MCF 10A (cell line): ENCODE measurements around the gene SLC6A18. TPM values are rescaled to one million over a fixed set of nuclear protein-coding genes. Genes with fewer than 3 reads are reported as not detected.
A peak's percentile ranks its signal among the peaks of the same experiment; 100 is the strongest.
"Not testable (repeated sequence)": the region's sequence is repeated elsewhere in the genome, so short reads cannot be mapped to it uniquely, and the experiment has no call there.

Experiments used
- BruUV-seq: library from RNA; stranded (reverse); fragments of 400-500 nt; replicated peaks from 2 replicates; lab custom pipeline; 2021; lab: Mats Ljungman, UMichigan
- CTCF ChIA-PET: fragments of 300-600 bp; sonication (Branson Sonifier 250); formaldehyde crosslinking; extraction: SDS; loops from one replicate; lab custom pipeline; 2021; ENCODE audit warnings: antibody characterized with exemption, inconsistent platforms; lab: Yijun Ruan, JAX
- POLR2A ChIA-PET: fragments of 300-600, 350-650 bp; sonication (Branson Sonifier 250); formaldehyde crosslinking; extraction: SDS; loops from one replicate; lab custom pipeline; 2020; ENCODE audit warnings: antibody characterized with exemption, inconsistent platforms; lab: Yijun Ruan, JAX
- DNase-seq: peaks from one replicate; pipeline ENCODE4 v3.0.0-alpha.2; 2018; ENCODE audit not compliant: unreplicated experiment
- H3K27ac Mint-ChIP-seq: one replicate; pipeline ENCODE4 v1.8.0; 2022; ENCODE audit warnings: mild to moderate bottlenecking, low read depth, mixed read lengths; ENCODE audit not compliant: unreplicated experiment
- H3K27me3 Mint-ChIP-seq: one replicate; pipeline ENCODE4 v1.8.0; 2022; ENCODE audit warnings: mixed read lengths; ENCODE audit not compliant: insufficient read depth, unreplicated experiment
- H3K36me3 Mint-ChIP-seq: one replicate; pipeline ENCODE4 v1.8.0; 2022; ENCODE audit warnings: mild to moderate bottlenecking, moderate library complexity, mixed read lengths; ENCODE audit not compliant: insufficient read depth, unreplicated experiment
- H3K4me1 Mint-ChIP-seq: one replicate; pipeline ENCODE4 v1.8.0; 2022; ENCODE audit warnings: mixed read lengths; ENCODE audit not compliant: insufficient read depth, unreplicated experiment
- H3K4me3 Mint-ChIP-seq: one replicate; pipeline ENCODE4 v1.8.0; 2022; ENCODE audit warnings: mild to moderate bottlenecking, moderate library complexity, mixed read lengths; ENCODE audit not compliant: unreplicated experiment
- H3K9me3 Mint-ChIP-seq: one replicate; pipeline ENCODE4 v1.8.0; 2022; ENCODE audit warnings: mixed read lengths; ENCODE audit not compliant: unreplicated experiment
- CTCF ChIP-seq: fragments of 200-600 bp; IDR thresholded peaks from one replicate; pipeline ENCODE4 v1.8.0; 2022; ENCODE audit warnings: antibody characterized with exemption, mild to moderate bottlenecking; ENCODE audit not compliant: unreplicated experiment
- intact Hi-C: fragments of 100-400 bp; cut with micrococcal nuclease; formaldehyde crosslinking; loops from 2 replicates; pipeline ENCODE4 v1.14.1; 2022
- total RNA-seq: library from RNA; stranded (reverse); gene quantifications from 2 replicates; pipeline ENCODE4 v1.2.3, GENCODE V29; 2022

Gene SLC6A18
- total RNA-seq, 1 experiment from 2014 or later = not detected

GRCh38 chr5:1281038-1281882 lies 56.1 kb downstream of the SLC6A18 start:
- intact Hi-C loops = no loop called here
- CTCF ChIA-PET = interaction anchor here (0.6 to 0.9 kb wide), 2 partner anchors 37 to 73 kb away, joined by 3 to 5 read pairs; no protein-coding TSS in a partner anchor
- no peak for TF ChIP-seq CTCF

DNA sequence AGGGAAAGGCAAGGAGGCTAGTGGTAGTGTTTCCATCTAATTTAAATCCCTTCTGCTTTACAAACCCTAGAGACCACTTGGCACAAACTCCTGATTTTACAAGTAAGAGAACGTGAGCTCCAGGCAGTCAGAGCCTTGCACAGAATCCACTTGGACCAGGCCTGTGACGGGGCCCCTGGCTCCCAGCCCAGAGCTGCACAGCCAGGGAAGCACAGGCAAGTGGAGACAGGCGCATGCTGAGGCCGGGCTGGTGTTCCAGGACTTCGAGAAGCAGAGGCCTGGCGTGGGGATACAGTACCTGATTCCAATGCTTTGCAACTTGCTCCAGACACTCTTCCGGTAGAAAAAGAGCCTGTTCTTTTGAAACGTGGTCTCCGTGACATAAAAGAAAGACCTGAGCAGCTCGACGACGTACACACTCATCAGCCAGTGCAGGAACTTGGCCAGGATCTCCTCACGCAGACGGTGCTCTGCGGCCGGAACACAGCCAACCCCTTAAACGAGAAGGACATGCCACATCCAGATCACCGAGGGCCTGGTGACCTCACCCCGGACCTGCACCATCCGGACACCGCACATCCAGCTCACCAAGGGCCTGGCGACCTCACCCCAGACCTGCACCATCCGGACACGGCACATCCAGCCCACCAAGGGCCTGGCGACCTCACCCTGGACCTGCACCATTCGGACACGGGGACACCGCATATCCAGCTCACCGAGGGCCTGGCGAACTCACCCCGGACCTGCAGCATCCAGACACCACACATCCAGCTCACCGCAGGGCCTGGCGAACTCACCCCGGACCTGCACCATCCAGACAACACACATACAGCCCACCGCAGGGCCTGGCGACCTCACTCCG lies 57.2 kb downstream of the SLC6A18 start:
- Mint-ChIP-seq H3K4me1 (no peaks in the 10 kb centered on the region), H3K9me3 (peaks cover 7% of the 10 kb centered on the region), H3K27ac (no peak overlapping the region), H3K27me3 (no peaks in the 10 kb centered on the region), H3K36me3 (no peaks in the 10 kb centered on the region), H3K4me3 (no peak overlapping the region)
- ChIA-PET CTCF (interaction anchor here (0.7 kb wide), 1 partner anchor 141 kb away, joined by 3 read pairs; no protein-coding TSS in a partner anchor), POLR2A (no interaction called here)
- no TSS peak for BruUV-seq
- intact Hi-C loops = no loop called here
- TF ChIP-seq CTCF = no peak
- peak; percentile 46 for DNase-seq

More at GRCh38 chr5:1281038-1281882, 56.1 kb downstream of the SLC6A18 start:
- DNase-seq = no peak
- Mint-ChIP-seq H3K27ac (no peak overlapping the region), H3K36me3 (peaks cover 1% of the 10 kb centered on the region), H3K4me1 (no peaks in the 10 kb centered on the region), H3K4me3 (no peak overlapping the region), H3K9me3 (peaks cover 5% of the 10 kb centered on the region), H3K27me3 (no peaks in the 10 kb centered on the region)
- POLR2A ChIA-PET = no interaction called here
- no TSS peak for BruUV-seq

DNA sequence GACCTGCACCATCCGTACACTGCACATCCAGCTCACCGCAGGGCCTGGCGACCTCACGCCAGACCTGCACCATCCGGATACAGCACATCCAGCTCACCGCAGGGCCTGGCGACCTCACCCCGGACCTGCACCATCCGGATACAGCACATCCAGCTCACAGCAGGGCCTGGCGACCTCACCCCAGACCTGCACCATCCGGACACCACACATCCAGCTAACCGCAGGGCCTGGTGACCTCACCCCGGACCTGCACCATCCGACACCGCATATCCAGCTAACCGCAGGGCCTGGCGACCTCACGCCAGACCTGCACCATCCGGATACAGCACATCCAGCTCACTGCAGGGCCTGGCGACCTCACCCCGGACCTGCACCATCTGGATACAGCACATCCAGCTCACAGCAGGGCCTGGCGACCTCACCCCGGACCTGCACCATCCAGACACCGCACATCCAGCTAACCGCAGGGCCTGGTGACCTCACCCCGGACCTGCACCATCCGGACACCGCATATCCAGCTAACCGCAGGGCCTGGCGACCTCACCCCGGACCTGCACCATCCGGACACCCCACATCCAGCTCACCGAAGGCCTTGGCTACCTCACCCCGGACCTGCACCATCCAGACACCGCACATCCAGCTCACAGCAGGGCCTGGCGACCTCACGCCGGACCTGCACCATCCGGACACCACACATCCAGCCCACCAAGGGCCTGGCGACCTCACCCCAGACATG lies 58.0 kb downstream of the SLC6A18 start:
- H3K9me3 Mint-ChIP-seq = peaks cover 12% of the 10 kb centered on the region
- POLR2A ChIA-PET, H3K27ac Mint-ChIP-seq, H3K27me3 Mint-ChIP-seq, BruUV-seq, H3K36me3 Mint-ChIP-seq, H3K4me3 Mint-ChIP-seq, DNase-seq, H3K4me1 Mint-ChIP-seq, intact Hi-C loops: not testable (repeated sequence)
- CTCF ChIA-PET = interaction anchor here (0.7 to 1.1 kb wide), 2 partner anchors 37 to 142 kb away, joined by 3 to 4 read pairs; no protein-coding TSS in a partner anchor

- H3K4me3 Mint-ChIP-seq, H3K27ac Mint-ChIP-seq, H3K36me3 Mint-ChIP-seq, POLR2A ChIA-PET, DNase-seq, BruUV-seq, H3K27me3 Mint-ChIP-seq, H3K4me1 Mint-ChIP-seq, intact Hi-C loops: not testable (repeated sequence)
- peaks cover 17% of the 10 kb centered on the region for H3K9me3 Mint-ChIP-seq
- CTCF ChIA-PET = interaction anchor here (0.6 to 1.1 kb wide), 2 partner anchors 36 to 362 kb away, joined by 4 read pairs; no protein-coding TSS in a partner anchor
These were observed 58.5 kb downstream of the SLC6A18 start for GRCh38 chr5:1283729-1284041.

- CTCF ChIA-PET = interaction anchor here (0.6 to 1.1 kb wide), 2 partner anchors 36 to 361 kb away, joined by 4 read pairs; no protein-coding TSS in a partner anchor
- H3K27me3 Mint-ChIP-seq, H3K36me3 Mint-ChIP-seq, POLR2A ChIA-PET, H3K27ac Mint-ChIP-seq, H3K4me1 Mint-ChIP-seq, H3K4me3 Mint-ChIP-seq, BruUV-seq, DNase-seq, intact Hi-C loops: not testable (repeated sequence)
- H3K9me3 Mint-ChIP-seq = peaks cover 18% of the 10 kb centered on the region
These were observed 59.3 kb downstream of the SLC6A18 start for GRCh38 chr5:1284336-1284970.
